HPDE6-E6E7 (cell line): ENCODE results near the gene RHBG.

Source experiments
- DNase-seq: peaks from one replicate; pipeline ENCODE4 v3.0.0; 2011; ENCODE audit warnings: missing footprints; ENCODE audit errors: extremely low spot score

The RHBG gene

GRCh38 chr1:156386134-156386901 lies 17.3 kb downstream of the RHBG start:
- no peak for DNase-seq

GRCh38 chr1:156386949-156387869 lies 18.2 kb downstream of the RHBG start:
- DNase-seq = no peak

- no peak for DNase-seq
These were observed 18.8 kb downstream of the RHBG start for GRCh38 chr1:156387870-156388173.

- no peak for DNase-seq
These were observed 19.4 kb downstream of the RHBG start for GRCh38 chr1:156388174-156389137.

GRCh38 chr1:156389311-156389710 lies 20.3 kb downstream of the RHBG start:
- DNase-seq = no peak

GRCh38 chr1:156390469-156391365 lies 21.7 kb downstream of the RHBG start:
- DNase-seq = no peak

- DNase-seq = no peak
These were observed 22.3 kb downstream of the RHBG start for GRCh38 chr1:156391366-156391677.

- no peak for DNase-seq
These were observed 22.7 kb downstream of the RHBG start for GRCh38 chr1:156391701-156392100.

- DNase-seq = no peak
These were observed 23.4 kb downstream of the RHBG start for GRCh38 chr1:156392452-156392853.

GRCh38 chr1:156393095-156393494 lies 24.1 kb downstream of the RHBG start:
- DNase-seq = no peak

- no peak for DNase-seq
These were observed 25.1 kb downstream of the RHBG start for GRCh38 chr1:156394082-156394481.

GRCh38 chr1:156394835-156395461 lies 25.9 kb downstream of the RHBG start:
- no peak for DNase-seq

- no peak for DNase-seq
These were observed 30.5 kb downstream of the RHBG start for GRCh38 chr1:156399355-156400125.

GRCh38 chr1:156400191-156400935 lies 31.4 kb downstream of the RHBG start:
- no peak for DNase-seq

GRCh38 chr1:156401041-156401574 lies 32.1 kb downstream of the RHBG start:
- no peak for DNase-seq

GRCh38 chr1:156401681-156402081 lies 32.7 kb downstream of the RHBG start:
- no peak for DNase-seq

- DNase-seq = no peak
These were observed 33.5 kb downstream of the RHBG start for GRCh38 chr1:156402331-156403020.

GRCh38 chr1:156405670-156406069 lies 36.7 kb downstream of the RHBG start:
- DNase-seq = no peak
